HG03108 (cell line): ENCODE data around the gene ZNF385D.

ENCODE experiments used
- ATAC-seq: cut with Tn5 transposase; IDR thresholded peaks from one replicate; pipeline ENCODE4 v1.9.1; 2021; ENCODE audit warnings: moderate library complexity; ENCODE audit not compliant: unreplicated experiment

The ZNF385D gene

DNA sequence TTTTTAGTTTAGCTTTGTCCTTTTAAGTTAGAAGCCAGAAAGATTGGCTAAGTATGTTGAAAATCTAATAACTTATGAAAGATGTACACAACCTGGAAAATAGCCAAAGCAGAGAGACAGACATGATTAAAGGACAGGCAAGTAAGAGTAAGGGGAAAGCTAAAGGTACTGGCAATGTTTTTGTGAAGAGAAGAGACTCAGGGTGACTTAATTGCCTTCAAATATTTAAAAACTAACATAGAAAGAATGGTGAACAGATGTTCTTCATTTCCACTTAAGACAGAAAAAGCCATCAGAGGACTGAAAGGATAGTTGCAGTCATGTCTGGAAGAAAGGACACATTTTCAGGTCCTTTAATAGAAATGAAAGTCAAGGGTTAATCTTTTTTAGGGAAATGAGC, 68.8 kb downstream of the ZNF385D start:
- ATAC-seq, result no peak

GRCh38 chr3:21673393-21673792, 77.6 kb downstream of the ZNF385D start:
- no peak for ATAC-seq

DNA sequence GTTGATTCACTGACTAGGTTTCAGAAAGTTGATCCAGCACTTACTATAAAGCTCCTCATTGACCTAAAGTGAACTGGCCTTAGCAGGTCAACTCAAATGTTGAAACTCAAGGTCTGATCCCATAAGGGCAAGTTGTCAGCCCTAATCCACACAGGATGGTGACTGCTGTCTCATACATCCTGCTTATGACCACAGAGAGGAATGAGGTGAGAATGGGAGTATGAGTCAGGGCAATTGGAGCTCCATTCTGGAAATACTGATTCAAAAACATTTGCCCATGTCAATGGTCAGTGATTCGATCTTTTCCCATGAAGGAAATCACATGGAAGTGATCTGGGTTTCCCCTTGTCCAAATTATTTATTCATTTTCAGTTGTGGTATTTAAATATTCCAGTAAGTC, 78.7 kb downstream of the ZNF385D start:
- ATAC-seq, result no peak

DNA sequence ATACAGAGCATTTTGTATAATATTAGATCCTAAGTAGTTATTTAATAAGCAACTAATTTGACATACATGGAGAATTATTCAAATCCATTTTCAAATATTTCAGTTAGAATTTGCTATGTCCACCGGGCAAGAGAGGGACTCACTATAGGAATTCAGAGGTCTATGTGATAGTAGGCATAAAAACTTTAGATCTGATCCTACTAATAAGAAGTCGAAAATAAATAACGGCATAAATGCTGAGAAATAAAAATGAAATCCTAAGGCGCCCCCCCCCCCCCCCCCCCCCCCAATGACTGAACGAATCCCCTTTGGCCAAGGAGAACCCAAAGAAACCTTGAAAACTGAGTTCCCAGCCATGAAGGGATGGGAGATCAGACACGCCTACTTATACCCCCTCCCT, 80.6 kb downstream of the ZNF385D start:
- ATAC-seq, result no peak

DNA sequence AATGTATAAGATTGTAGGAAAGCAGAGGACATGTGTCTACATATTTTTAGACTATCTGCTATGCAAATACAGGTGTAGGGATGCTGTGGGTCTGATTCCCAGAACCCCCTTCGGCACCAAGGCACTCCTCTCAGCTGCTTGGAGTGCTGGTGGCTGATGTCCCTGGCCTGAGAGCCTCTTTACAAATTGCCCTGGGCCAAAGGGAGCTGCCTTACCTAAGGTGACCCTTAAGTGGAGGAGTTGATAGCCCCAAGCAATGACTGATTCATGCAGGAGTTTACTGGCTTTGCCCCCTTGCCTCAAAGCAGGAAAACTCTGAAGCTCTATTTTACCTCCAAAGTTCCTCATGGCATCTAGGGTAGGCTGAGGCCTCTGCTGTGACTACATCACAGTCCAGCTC, 83.0 kb downstream of the ZNF385D start:
- ATAC-seq, result no peak

DNA sequence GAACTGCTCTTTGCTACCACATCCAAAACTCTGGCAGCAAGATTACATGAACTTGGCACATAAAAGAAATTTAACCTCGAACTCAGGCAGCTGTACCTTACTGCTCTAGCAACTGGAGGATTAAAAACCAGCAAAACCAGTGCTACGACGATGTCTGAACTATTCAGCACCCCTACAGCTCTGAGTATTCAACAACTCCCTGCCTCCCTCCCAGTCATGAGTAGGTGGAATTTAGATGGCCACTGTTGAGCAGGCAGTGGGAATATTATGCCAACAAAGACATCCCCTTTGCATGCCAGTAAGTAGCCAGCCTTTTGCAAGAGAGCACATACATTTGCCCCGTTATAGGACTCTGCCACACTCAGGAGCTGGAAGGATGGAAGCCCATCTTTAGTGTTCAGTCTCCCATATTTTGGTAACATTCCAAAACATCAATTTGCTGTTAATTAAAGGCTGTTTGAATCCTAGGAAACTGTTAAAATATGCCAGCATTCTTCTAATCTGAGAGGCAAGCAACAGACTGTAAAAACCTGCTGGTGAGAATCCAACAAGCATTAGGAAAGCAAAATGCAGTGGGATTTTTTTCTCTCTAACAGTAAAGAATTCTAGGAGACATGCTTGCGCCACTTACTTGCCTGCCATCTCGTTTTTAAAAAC, 85.4 kb downstream of the ZNF385D start:
- ATAC-seq, result no peak

- no peak for ATAC-seq
Observed at GRCh38 chr3:21664996-21665395, 86.0 kb downstream of the ZNF385D start.

GRCh38 chr3:21662403-21662802, 88.6 kb downstream of the ZNF385D start:
- no peak for ATAC-seq

DNA sequence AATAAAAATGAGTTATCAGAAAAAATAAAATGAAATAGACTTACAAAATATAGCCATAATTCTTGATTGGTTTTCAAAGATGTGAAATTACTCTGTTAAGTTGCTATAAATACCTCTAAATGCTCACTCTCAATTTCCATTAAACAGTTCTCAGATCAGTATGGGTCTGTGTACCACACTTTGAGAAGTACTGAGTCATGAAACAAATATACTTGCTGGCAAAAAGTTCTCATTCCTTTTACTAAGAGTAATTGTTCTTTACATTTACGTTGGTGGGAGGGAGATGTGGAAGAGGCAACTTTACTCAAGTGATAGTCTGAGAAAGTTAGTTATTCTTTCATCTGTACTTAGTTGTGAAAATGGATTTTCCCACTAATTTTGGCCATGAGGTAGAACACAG, 96.3 kb downstream of the ZNF385D start:
- no peak for ATAC-seq

DNA sequence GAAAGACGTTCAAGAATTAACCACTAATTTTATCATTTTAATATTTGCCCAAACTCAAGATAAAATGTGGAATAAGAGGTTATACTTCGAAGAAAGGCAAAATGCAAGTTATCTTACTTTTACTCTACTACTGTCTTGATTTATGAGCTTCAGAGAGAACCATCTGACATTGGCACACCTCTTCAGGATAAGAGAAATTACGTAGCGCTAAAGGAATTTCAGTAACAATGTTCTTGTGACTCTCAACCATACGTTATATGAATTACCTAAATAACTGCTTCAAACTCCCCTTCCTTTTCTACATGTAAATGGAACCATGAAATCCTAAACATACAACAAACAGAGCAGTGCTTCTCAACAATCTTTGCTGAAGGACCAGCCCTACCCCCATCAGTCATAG, 96.8 kb downstream of the ZNF385D start:
- no peak for ATAC-seq

DNA sequence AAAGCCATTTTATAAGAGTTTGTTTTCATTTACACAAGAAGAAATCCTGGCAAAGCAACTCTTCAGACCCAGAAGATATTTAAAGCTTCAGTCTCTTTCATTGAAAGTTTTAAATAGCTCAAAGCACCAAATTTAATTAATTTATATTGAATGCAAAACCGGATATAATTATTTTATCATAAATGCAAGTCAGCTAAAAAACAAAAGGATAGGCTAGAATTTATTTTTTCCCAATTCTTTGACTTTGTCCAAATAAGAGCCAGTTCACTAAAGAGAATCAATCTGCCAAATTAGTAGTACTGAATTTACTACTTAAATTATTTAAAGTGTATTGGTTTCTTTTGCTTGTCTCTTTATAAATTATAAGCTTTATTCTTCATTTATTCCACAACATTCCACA, 101.5 kb downstream of the ZNF385D start:
- no peak for ATAC-seq

- ATAC-seq, result no peak
Observed at GRCh38 chr3:21647961-21648360, 103.0 kb downstream of the ZNF385D start.

- ATAC-seq, result no peak
Observed at GRCh38 chr3:21645121-21645897, 105.7 kb downstream of the ZNF385D start.

GRCh38 chr3:21644268-21644667, 106.7 kb downstream of the ZNF385D start:
- ATAC-seq, result no peak

- no peak for ATAC-seq
Observed at GRCh38 chr3:21643752-21644151, 107.3 kb downstream of the ZNF385D start.

GRCh38 chr3:21642433-21642832, 108.6 kb downstream of the ZNF385D start:
- no peak for ATAC-seq

DNA sequence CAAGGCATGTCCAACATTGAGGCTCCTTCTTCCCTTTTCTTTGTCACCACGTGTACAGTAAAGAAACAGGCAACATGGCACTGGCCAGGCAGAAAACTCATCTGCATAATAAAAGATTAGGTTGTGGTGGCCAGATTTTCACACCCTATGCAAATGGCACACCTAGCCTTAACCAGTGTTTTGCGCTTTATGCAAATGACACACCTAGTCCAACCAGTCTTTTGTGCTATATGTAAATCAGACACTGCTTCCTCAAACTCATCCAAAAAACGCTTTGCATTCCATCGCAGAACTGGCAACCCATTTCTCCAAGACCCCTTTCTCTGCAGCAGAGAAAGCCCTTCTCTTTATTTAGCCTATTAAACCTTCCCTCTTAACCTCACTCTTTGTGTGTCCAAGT, 109.1 kb downstream of the ZNF385D start:
- ATAC-seq, result no peak

DNA sequence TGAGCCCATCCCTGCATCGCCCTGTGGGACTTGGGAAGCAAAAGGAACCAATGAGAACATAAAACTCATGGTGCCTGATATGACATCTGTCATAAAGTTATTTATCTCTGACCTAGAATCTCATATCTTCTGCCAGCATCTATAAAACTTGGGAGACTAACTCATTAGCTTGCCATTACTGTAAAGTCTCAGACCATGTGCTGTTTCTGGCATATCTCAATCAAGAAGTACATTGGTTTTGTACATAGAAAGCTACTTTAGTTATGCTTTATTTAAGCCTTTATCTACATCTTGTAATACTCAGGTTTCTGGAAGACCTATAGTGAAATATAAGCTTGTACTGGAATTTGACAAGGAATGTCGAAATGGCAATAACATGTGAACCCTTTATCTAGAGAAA, 112.5 kb downstream of the ZNF385D start:
- ATAC-seq, result no peak

- ATAC-seq, result no peak
Observed at GRCh38 chr3:21634112-21634511, 116.9 kb downstream of the ZNF385D start.

DNA sequence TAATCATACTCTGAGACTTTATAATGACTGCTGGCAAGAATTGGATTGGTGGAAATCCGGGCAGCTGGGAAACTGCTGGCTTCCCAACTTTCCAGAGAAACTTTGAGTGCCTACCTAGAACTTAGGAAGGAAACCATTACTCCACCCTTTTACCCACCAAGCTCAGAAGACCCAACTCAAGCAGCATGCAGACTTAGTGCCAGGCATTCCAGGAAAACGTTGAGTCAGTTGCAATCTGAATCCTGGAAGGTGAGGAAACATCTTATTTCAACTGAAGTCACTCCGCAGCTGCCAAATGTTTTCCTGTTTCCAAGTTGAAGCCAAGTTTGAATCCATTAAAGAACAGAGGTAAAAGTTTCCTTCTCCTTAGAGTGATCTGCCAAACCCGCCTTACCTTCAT, 126.5 kb downstream of the ZNF385D start:
- ATAC-seq, result no peak

GRCh38 chr3:21621181-21621651, 129.8 kb downstream of the ZNF385D start:
- no peak for ATAC-seq

DNA sequence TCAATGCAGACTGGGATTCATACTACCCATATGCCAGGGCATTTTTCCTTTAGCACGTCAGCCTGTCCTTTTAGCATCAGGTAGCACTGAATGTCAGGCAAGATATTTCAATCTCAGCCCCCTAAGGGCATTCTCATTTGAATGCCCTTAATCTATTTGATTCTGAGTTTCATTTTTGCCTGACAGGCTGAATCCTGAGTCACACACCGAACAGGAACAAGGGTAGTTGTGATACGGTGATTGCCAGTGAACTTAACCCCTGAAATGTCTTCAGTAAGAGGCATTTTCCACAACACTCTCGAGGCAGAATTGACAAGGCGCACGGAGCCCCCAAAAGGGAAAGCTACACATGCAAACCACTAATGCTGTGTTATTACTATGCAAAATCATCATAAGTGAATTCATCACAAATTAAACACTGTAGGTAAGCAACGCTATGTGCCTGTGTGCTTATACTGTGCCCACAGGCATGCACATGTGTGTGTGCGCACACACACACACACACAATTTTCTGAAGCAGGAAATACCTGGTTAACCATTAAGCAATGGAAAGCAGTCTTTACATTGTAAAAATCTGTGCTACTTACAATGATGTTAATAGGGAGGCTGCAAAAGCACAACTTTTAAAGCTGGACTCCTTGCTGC, 130.4 kb downstream of the ZNF385D start:
- no peak for ATAC-seq
